GM20431 (cell line): ENCODE data around the gene TOM1L2.

ENCODE experiments used
- in situ Hi-C: fragments of 300-500 bp; cut with MseI, MboI; formaldehyde crosslinking; loops from one replicate; pipeline ENCODE4 v1.15.0; 2020; ENCODE audit warnings: low sequenced_read_pairs; ENCODE audit not compliant: unreplicated experiment

The TOM1L2 gene

GRCh38 chr17:17826942-17827785 lies 145.0 kb downstream of the TOM1L2 start:
- in situ Hi-C loops: no loop called here

GRCh38 chr17:17826342-17826713 lies 145.9 kb downstream of the TOM1L2 start:
- in situ Hi-C loops: no loop called here

DNA sequence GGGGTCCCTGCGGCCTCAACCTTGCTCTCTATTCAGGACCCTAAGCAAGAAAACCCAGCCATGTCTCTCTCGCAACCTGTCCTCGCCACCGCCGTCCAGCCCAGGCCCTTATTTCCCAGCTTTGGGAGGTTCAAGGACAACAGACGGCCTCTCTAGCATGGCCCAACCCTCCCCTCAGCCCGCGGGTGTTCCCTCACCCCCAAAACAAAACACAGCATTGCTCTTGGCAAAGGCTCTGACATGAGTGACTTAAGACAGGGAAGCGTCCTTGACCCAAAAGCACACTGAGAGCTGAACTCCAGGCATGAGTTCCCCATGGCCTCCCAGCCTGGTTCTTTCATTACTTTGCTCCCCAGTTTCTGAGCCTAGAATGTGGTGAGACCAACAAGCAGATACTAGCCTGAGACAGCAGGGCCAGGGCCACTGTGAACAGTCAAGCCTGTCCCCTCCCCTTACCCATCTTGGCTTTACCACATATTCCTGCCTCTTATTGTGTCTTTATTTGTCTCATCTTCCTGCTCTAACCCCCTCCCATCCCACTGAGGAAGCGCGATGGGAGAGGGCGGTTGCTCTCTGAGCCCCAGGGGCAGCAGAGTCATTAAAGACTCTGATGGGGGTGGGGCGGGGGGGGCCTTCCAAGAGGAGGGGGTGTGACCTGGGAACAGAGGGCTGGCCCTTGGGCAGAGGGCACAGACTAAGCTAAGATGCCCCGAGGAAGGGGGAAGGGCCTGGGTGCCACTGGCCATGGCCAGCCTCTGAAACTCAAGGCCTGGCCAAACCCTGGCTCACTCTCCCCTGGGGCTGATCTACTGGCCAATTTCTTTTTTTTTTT lies 147.2 kb downstream of the TOM1L2 start:
- in situ Hi-C loops: no loop called here

- in situ Hi-C loops: no loop called here
Observed at GRCh38 chr17:17824119-17824782, 147.9 kb downstream of the TOM1L2 start.

DNA sequence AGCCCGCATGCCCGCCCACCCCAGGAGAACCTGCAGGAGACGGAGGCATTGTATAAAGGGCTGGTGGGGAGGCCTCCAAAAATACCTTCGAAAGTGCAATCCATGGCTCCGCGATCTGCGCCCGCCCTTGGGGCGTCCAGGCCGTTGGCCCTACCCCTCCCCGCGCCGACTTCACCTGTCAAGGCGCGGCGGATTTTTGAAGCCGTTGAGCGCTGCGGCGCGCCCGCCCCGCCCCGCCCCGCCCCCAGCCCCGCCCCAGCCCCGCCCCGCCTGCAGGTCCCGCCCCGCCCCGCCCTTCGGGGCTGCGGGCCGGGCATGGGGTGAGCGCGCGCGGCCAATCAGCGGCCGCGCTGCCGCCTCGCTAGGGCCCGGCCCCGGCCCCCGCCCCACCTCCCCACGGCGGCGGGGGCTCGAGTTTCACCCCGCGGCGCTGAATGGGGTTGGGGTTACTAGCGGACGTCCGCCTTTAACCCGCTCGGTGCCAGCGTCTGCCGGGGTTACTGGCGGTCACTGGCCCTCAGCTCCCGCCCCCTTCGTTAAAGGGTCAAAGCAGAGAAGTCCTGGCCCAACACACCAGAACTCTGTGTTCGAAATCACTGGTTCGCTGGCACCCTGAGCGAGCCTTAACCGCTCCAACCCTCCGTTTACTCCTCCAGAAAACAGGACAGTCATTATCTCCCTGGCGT lies 148.6 kb downstream of the TOM1L2 start:
- in situ Hi-C loops: no loop called here

DNA sequence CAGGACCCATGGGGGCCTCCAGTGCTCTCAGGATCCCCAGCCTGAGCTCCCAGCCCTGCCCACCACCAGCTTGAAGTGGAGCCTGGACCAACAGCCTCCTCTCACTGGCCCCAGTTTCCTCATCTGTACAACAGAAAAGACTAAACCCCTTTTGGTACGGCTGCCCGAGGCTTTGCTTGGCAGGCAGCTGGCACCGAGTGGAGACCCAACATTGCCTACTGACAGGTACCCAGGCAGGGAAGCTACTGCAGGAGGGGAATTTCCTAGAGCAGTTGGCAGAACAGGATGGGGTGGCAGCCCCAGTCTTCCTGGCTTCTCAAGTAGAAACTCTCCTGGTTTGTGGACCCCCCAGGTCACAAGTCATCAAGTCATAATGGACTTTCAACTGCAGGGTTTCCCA lies 149.6 kb downstream of the TOM1L2 start:
- in situ Hi-C loops: no loop called here

GRCh38 chr17:17822189-17822588 lies 150.0 kb downstream of the TOM1L2 start:
- in situ Hi-C loops: no loop called here

GRCh38 chr17:17820463-17821158 lies 151.6 kb downstream of the TOM1L2 start:
- in situ Hi-C loops: no loop called here

DNA sequence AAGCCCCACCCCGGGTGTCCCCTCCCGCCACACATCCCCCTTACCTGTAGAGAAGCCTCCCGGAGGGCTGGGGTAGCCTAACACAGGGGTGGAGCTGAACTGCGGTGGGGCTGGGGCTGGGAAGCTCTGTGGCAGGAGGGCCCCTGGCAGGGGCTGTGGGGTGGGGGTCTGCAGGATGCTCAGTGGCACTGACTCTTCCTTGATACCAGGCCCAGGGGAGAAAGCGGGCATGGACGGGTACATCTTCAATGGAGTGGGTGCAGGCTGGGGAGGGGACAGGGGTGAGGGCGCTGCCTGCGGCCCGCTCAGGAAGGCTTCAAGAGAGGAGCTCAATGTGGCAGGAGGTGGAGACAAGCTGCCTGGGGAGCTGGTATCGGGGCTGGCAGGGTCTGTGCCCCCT lies 152.2 kb downstream of the TOM1L2 start:
- in situ Hi-C loops: no loop called here

DNA sequence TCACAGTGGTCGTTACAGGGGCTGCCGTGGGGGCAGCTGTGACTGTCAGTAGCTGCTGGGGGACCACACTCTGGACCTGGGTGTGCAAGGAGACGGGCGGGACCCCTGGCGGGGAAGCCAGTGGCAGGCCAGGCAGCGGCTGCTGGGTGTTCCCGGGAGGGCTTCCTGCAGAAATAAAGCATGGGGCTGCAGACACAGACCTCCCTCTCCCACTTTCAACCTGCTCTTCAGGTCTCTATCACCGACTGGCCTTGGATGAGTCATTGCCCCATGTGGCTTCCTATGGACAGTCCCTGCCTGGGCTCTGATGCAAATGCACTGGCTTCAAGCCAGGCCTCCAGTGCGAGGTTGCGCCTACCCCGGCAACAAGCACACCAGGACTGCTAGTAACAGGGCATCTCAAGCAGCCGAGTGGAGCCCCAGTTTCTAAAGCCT lies 152.6 kb downstream of the TOM1L2 start:
- in situ Hi-C loops: no loop called here

GRCh38 chr17:17819111-17819510 lies 153.1 kb downstream of the TOM1L2 start:
- in situ Hi-C loops: no loop called here

DNA sequence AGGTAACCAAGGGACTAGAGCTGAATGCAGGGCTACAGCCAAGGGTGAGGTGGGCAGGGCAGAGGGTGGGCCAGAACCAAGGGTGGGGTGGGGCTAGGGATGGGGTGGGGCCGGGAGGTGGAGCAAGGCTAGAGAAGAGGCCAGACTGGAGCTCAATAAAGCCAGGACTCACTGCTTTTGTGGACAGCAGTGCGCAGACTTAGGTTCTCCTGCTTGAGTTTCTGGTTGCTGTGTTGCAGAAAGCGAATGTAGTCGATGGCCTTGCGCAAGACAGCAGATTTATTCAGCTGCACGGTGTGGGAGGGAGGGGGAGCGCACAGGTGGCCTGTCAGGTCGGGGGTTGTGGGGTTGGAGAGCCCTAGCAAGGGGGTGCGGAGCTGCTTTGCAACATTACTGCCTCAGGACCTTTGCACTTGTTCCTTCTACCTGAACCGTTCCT lies 154.1 kb downstream of the TOM1L2 start:
- in situ Hi-C loops: no loop called here

GRCh38 chr17:17817552-17817947 lies 154.7 kb downstream of the TOM1L2 start:
- in situ Hi-C loops: no loop called here

GRCh38 chr17:17816831-17817551 lies 155.2 kb downstream of the TOM1L2 start:
- in situ Hi-C loops: no loop called here

DNA sequence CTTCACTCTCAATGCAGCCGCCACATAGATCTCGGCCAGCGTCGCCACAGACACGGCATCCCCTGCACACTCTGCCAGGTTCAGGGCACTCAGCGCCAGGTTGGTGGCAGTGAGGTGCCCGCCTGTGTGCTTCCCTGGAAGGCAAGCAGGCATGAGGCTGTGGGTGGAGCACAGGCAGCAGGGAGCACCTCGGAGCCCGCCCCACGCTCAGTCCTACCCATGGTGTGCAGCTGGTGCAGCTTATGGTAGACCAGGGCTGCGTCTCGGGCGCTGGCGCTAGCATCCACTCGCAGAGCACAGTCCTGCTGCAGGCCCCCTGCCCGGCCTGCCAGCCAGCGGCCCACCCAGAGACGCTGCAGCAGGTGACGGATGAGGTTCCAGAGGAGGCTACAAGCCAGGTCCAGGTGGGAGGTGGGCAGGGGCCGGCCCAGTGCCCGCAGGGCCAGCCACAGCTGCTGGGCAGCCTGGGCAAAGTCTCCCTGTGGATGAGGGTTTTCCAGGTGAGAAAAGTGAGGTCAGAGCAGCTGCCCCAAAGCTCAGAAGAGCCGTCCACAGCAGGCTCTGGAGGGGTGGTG lies 155.9 kb downstream of the TOM1L2 start:
- in situ Hi-C loops: no loop called here

DNA sequence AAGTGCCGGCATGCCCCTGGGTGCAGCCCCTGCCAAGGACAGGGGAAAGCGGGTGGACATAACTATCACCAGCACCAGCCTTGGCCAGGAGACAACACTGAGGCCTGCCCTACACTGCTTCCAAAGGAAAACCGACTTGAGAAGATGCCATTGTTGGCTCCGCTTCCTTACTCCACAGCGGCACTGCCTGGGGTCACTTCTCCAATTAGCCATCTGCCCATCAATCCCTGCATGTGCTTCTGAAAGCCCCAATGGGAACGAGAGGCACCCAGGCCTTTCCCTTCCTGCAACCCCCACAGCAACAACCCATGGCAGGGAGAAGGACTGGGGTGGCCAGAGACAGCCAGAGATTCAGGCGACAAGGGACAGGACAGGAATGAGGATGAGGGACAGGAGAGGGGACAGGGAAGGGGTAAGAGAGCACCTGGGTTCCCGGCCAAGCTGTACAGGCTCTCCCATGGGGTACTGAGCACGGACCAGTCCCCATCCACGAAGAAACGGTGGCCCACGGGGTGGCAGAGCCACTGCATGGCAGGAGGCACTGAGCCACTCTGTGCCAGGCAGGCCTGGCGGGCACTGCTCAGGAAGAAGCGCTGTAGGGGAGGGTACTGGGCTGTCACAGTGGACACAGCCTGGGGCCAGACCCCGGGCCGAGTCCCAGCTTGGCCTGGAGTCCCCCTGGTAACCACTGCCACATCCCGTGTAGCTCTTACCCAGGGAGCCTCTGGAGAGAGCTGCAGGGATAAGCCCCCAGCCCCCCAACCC lies 156.6 kb downstream of the TOM1L2 start:
- in situ Hi-C loops: no loop called here

- in situ Hi-C loops: no loop called here
Observed at GRCh38 chr17:17815062-17815406, 157.2 kb downstream of the TOM1L2 start.
